Transverse colon (tissue), 3 donors: Measurements from ENCODE around the gene GTF2H4.

Source experiments
- POLR2A ChIP-seq: fragments of 450-650 bp; IDR thresholded peaks from one replicate; pipeline ENCODE4 v1.6.1; 2016; ENCODE audit warnings: antibody characterized with exemption, mild to moderate bottlenecking, moderate library complexity
- TF ChIP-seq, protein P1 (sequence below), 5 experiments: fragments of 200-600 bp in 3 of 5; fragments of 450-650 bp in 2 of 5; sonication (generic) in 3 of 5; IDR thresholded peaks; 1 replicate in 2 of 5; 2 replicates in 3 of 5; pipeline ENCODE4 v1.5.1; 2016 to 2017; ENCODE audit warnings: antibody characterized with exemption in 5 of 5, inconsistent platforms in 3 of 5, mild to moderate bottlenecking in 2 of 5, moderate library complexity in 1 of 5

DNA sequence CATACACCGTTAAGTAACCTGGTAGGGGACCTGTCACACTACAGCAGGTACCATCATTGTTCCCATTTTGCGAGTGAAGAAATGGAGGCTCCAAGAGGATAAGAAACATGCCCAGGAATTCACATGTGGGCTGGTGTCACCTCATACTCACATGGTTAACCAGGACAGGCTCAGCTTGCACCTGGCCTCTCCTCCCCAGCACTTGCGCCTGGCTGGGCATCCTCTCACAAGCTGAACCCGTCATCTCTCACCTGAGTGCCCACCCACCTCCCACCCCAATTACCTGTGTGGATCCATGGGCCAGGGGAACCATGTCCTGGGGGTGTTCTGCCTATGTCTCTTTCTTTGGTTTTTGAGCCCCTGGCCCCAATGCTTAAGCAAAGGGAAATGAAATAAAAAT is 22.5 kb downstream of the GTF2H4 start:
- no peak for TF ChIP-seq POLR2A
- TF ChIP-seq, protein P1, sequence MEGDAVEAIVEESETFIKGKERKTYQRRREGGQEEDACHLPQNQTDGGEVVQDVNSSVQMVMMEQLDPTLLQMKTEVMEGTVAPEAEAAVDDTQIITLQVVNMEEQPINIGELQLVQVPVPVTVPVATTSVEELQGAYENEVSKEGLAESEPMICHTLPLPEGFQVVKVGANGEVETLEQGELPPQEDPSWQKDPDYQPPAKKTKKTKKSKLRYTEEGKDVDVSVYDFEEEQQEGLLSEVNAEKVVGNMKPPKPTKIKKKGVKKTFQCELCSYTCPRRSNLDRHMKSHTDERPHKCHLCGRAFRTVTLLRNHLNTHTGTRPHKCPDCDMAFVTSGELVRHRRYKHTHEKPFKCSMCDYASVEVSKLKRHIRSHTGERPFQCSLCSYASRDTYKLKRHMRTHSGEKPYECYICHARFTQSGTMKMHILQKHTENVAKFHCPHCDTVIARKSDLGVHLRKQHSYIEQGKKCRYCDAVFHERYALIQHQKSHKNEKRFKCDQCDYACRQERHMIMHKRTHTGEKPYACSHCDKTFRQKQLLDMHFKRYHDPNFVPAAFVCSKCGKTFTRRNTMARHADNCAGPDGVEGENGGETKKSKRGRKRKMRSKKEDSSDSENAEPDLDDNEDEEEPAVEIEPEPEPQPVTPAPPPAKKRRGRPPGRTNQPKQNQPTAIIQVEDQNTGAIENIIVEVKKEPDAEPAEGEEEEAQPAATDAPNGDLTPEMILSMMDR (IDR thresholded peaks at IDR 0.05): no peak
